Activated effector memory CD4-positive, alpha-beta T cell treated with anti-CD3 and anti-CD28 coated beads, Interleukin-2, amount 50 U/mL, for 16 hours (primary cell): ENCODE data around the gene EID3.
"Not testable (repeated sequence)": the region's sequence is repeated elsewhere in the genome, so short reads cannot be mapped to it uniquely, and the experiment has no call there.

ENCODE experiments used
- DNase-seq: peaks from one replicate; pipeline ENCODE4 v3.0.0-alpha.2; 2020

Gene EID3

GRCh38 chr12:104290320-104290719 is 13.2 kb upstream of the EID3 start:
- DNase-seq = no peak

GRCh38 chr12:104290855-104291254 is 12.7 kb upstream of the EID3 start:
- no peak for DNase-seq

- DNase-seq = no peak
Measured at GRCh38 chr12:104291867-104292524, 11.5 kb upstream of the EID3 start.

- DNase-seq = no peak
Measured at GRCh38 chr12:104292872-104293794, 10.4 kb upstream of the EID3 start.

GRCh38 chr12:104294158-104294859 is 9.2 kb upstream of the EID3 start:
- DNase-seq = not testable (repeated sequence)

GRCh38 chr12:104294927-104295668 is 8.4 kb upstream of the EID3 start:
- no peak for DNase-seq

- DNase-seq = no peak
Measured at GRCh38 chr12:104295954-104296353, 7.6 kb upstream of the EID3 start.

- no peak for DNase-seq
Measured at GRCh38 chr12:104296718-104297117, 6.8 kb upstream of the EID3 start.

GRCh38 chr12:104297477-104298113 is 5.9 kb upstream of the EID3 start:
- DNase-seq = no peak

GRCh38 chr12:104299842-104300481 is 3.6 kb upstream of the EID3 start:
- DNase-seq = no peak

GRCh38 chr12:104304261-104305009 is 896 bp downstream of the EID3 start:
- DNase-seq = no peak

GRCh38 chr12:104305349-104305748 is 1.8 kb downstream of the EID3 start:
- DNase-seq = no peak

- DNase-seq = no peak
Measured at GRCh38 chr12:104306376-104306775, 2.8 kb downstream of the EID3 start.

- no peak for DNase-seq
Measured at GRCh38 chr12:104306943-104307654, 3.6 kb downstream of the EID3 start.

- DNase-seq = no peak
Measured at GRCh38 chr12:104307655-104308000, 4.1 kb downstream of the EID3 start.

GRCh38 chr12:104309446-104309993 is 6.0 kb downstream of the EID3 start:
- no peak for DNase-seq

- no peak for DNase-seq
Measured at GRCh38 chr12:104310751-104311633, 7.5 kb downstream of the EID3 start.

- DNase-seq = no peak
Measured at GRCh38 chr12:104312202-104312601, 8.7 kb downstream of the EID3 start.

- no peak for DNase-seq
Measured at GRCh38 chr12:104312654-104313053, 9.1 kb downstream of the EID3 start.
